HG03520 (cell line): ENCODE results near the gene SSC4D.

Experiments used
- ATAC-seq: cut with Tn5 transposase; IDR thresholded peaks from one replicate; pipeline ENCODE4 v1.9.1; 2021; ENCODE audit warnings: mild to moderate bottlenecking, moderate library complexity; ENCODE audit not compliant: unreplicated experiment

The SSC4D gene

GRCh38 chr7:76356823-76357222 is 52.7 kb downstream of the SSC4D start:
- ATAC-seq = no peak

- ATAC-seq = no peak
Measured at GRCh38 chr7:76356115-76356514, 53.4 kb downstream of the SSC4D start.

GRCh38 chr7:76354981-76355730 is 54.3 kb downstream of the SSC4D start:
- no peak for ATAC-seq

- ATAC-seq = no peak
Measured at GRCh38 chr7:76354516-76354915, 55.0 kb downstream of the SSC4D start.

- ATAC-seq = no peak
Measured at GRCh38 chr7:76353744-76354143, 55.8 kb downstream of the SSC4D start.

DNA sequence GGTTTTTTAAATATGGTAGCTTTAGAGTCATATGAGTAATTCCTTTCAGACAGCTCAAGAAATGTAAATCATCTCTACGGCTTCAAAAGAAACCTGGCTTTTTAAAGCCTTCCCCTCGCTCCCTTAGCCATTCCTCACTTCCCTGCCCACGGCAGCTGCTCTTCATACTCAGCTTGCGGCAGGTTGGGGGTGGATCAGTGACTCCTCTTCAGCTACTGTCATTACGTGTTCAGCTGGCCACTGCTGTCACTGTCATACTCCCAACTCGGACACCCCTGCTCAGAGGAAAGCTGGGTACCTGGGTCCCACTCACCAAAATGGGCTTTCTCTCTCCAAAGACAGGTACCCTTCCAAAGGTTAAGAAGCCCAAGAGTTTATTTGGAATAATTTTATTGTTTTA is 57.3 kb downstream of the SSC4D start:
- ATAC-seq = no peak

DNA sequence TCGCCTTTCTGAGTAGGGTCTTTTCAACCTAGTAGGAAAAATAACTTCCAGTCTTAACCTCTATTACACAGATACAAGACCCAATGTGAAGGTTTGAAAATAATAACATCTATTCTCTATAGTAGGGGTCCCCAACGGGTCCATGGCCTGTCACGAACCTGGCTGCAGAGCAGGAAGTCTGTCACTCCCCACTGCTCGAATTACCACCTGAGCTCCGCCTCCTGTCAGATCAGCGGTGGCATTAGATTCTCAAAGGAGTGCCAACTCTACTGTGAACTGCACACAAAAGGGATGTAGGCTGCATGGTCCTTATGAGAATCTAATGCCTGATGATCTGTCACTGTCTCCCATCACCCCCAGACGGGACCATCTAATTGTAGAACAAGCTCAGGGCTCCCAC is 58.1 kb downstream of the SSC4D start:
- ATAC-seq = no peak

DNA sequence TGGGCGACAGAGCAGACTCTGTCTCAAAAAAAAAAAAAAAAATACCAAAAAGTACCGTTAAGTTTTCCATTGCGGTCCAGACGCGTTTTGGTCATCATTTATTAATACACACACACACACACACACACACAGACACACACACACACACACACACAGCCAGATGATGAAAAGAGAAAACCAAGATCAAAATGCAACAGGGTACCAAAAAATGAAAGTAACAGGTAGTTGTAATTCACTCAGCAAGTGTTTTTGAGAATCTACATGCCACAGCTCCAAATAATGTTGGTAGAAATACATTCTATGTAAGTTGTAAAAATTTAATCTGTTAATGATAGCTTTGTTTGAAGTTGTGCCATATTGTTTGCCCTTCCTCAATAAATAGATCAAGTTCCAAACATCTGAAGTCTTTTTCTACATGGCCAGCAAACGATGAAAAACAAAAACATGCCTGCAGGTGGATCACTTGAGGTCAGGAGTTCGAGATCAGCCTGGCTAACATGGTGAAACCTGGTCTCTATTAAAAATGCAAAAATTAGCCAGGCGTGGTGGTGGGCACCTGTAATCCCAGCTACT is 60.1 kb downstream of the SSC4D start:
- no peak for ATAC-seq

DNA sequence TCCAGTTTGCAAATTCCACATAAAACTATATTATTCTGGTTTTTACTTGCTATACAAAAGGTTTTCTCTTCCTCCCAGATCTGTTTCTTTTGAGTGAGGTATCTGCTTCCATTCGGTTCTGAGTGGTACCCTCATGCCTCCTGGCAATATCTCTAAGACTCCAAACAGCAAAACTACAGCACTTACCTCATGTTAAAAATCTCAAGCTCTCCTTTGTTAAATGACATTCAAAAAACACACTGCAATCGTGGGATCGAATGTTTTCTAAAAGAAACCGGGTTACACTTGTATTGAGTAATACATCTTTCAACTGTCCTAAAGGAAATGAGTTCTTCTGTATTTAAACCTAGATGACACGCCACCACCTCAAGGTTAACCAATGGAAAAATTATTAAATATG is 61.8 kb downstream of the SSC4D start:
- no peak for ATAC-seq

DNA sequence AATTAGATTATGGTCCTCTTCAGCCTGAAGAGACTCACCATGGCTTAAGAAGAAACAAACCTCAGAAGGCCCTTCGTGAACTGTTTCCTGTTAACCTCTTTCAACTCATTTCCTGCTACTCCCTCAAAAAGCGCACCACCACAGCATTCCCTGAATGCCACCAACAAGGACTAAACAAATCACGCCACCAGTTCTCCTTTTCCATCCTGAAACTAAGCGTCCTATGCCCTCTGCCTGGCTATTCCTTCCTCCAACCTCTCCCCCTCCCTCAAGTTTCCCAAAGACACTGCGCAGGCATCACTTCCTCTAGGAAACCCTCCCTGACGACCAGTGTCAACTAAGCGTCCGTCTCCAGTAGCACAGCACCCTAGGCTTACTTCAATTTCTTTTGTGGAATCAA is 62.7 kb downstream of the SSC4D start:
- ATAC-seq = no peak

- no peak for ATAC-seq
Measured at GRCh38 chr7:76346097-76346496, 63.4 kb downstream of the SSC4D start.

DNA sequence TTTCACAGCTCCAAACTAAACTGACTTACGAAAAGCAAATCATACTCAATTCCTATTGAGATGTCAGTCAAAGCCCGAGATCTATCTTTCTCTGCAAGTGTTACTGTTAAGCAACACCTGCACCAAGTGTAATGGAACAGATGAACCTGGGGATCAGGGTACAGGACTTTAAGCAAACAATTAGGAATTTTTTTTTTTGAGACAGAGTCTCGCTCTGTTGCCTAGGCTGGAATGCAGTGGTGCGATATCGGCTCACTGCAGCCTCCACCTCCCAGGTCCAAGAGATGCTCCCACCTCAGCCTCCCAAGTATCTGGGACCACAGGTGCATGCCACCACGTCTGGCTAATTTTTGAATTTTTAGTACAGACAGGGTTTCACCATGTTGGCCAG is 65.6 kb downstream of the SSC4D start:
- ATAC-seq = no peak

GRCh38 chr7:76343294-76343930 is 66.1 kb downstream of the SSC4D start:
- ATAC-seq = no peak

GRCh38 chr7:76342222-76342621 is 67.3 kb downstream of the SSC4D start:
- ATAC-seq = no peak

DNA sequence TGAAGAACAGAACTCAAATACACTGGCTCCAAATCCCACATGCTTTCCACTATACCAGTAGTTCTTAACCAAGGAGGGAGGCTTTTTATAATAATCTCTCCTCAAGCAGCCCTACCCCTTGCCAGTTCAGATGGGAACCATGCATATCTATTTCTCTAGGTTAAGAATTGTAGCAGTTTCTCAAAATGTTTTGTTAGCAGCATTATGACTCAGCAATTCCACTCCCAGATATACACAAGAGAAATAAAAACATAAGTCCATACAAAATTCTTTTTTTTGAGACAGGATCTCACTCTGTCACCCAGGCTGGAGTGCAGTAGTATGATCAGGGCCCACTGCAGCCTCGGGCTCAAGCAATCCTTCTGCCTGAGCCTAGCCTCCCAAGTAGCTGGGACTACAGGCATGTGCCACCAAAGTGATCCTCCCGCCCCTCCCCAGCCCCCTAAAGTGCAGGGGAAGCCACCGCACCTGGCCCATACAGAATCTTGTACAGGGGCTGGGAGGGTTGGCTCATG is 68.8 kb downstream of the SSC4D start:
- ATAC-seq = no peak
